Sigmoid colon (tissue), 4 donors: ENCODE data around the gene PTPRD.

Source experiments
- CTCF ChIP-seq, 4 experiments: fragments of 450-650 bp in 3 of 4; fragments of 200-600 bp in 1 of 4; IDR thresholded peaks; one replicate each; pipeline ENCODE4 v1.5.1; 2016 to 2019; ENCODE audit warnings: antibody characterized with exemption in 4 of 4, mild to moderate bottlenecking in 3 of 4, moderate library complexity in 2 of 4
- EP300 ChIP-seq, 4 donors: sonication (generic); formaldehyde crosslinking; IDR thresholded peaks; one replicate each; pipeline ENCODE4 v1.6.1; 2017; ENCODE audit warnings: antibody characterized with exemption in 4 of 4
- POLR2AphosphoS5 ChIP-seq, 4 donors: sonication (generic); formaldehyde crosslinking; IDR thresholded peaks; one replicate each; pipeline ENCODE4 v1.6.1; 2017; ENCODE audit warnings: antibody characterized with exemption in 4 of 4

- no peak for TF ChIP-seq CTCF (IDR thresholded peaks at IDR 0.05)
- no peak for TF ChIP-seq POLR2AphosphoS5 (IDR thresholded peaks at IDR 0.05)
- TF ChIP-seq EP300 (IDR thresholded peaks at IDR 0.05) = no peak
These were observed 2033.1 kb downstream of the PTPRD start for GRCh38 chr9:8579661-8580060.
